GM23338 (cell line): Measurements from ENCODE around the gene REXO2. TPM values are rescaled to one million over a fixed set of nuclear protein-coding genes. Genes with fewer than 3 reads are reported as not detected.
A peak's percentile ranks its signal among the peaks of the same experiment; 100 is the strongest.

ENCODE experiments used
- ATAC-seq: fragments of 200-7000 bp; cut with Tn5 transposase; 3 replicates; pipeline ENCODE4 v1.9.1; 2020
- DNase-seq: peaks from one replicate; pipeline ENCODE4 v3.0.0-alpha.2; 2015; ENCODE audit warnings: low spot score
- H2AFZ ChIP-seq: fragments of 200-600 bp; sonication (generic); 2 replicates; pipeline ENCODE4 v1.8.0; 2016; ENCODE audit warnings: antibody characterized with exemption, mild to moderate bottlenecking, moderate library complexity
- H3F3A ChIP-seq: fragments of 200-600 bp; sonication (generic); replicated peaks from 2 replicates; pipeline ENCODE4 v1.8.0; 2017; ENCODE audit warnings: antibody characterized with exemption, mixed run types, low read depth
- H3K27ac ChIP-seq: fragments of 200-600 bp; sonication (generic); 2 replicates; pipeline ENCODE4 v1.6.1; 2016; ENCODE audit warnings: low read depth
- H3K27me3 ChIP-seq: fragments of 200-600 bp; sonication (generic); 2 replicates; pipeline ENCODE4 v1.8.0; 2016; ENCODE audit warnings: mild to moderate bottlenecking, mixed run types, moderate library complexity; ENCODE audit not compliant: insufficient read depth
- H3K36me3 ChIP-seq: fragments of 200-600 bp; sonication (generic); 2 replicates; pipeline ENCODE4 v1.8.0; 2016; ENCODE audit warnings: mild to moderate bottlenecking; ENCODE audit not compliant: insufficient read depth
- H3K4me1 ChIP-seq: fragments of 200-600 bp; sonication (generic); 2 replicates; pipeline ENCODE4 v1.8.0; 2016; ENCODE audit warnings: mild to moderate bottlenecking, moderate library complexity; ENCODE audit not compliant: insufficient read depth
- H3K4me2 ChIP-seq: fragments of 200-600 bp; sonication (generic); 2 replicates; pipeline ENCODE4 v1.7.1; 2017; ENCODE audit warnings: mixed run types
- H3K4me3 ChIP-seq: fragments of 200-600 bp; sonication (generic); 2 replicates; pipeline ENCODE4 v1.6.1; 2016; ENCODE audit warnings: mixed run types
- H3K79me2 ChIP-seq: fragments of 200-600 bp; sonication (generic); replicated peaks from 2 replicates; pipeline ENCODE4 v1.8.0; 2017; ENCODE audit warnings: mild to moderate bottlenecking; ENCODE audit not compliant: insufficient read depth
- H3K9me2 ChIP-seq: fragments of 200-600 bp; sonication (generic); 2 replicates; pipeline ENCODE4 v1.8.0; 2017; ENCODE audit not compliant: insufficient read depth
- H4K20me1 ChIP-seq: fragments of 200-600 bp; sonication (generic); replicated peaks from 2 replicates; pipeline ENCODE4 v1.8.0; 2017; ENCODE audit warnings: mild to moderate bottlenecking; ENCODE audit not compliant: insufficient read depth
- H3K27ac Mint-ChIP-seq: 2 replicates; pipeline ENCODE4 v1.8.0; 2020; ENCODE audit warnings: inconsistent platforms, mild to moderate bottlenecking, moderate library complexity, mixed read lengths
- H3K27me3 Mint-ChIP-seq: 3 replicates; pipeline ENCODE4 v1.8.0; 2022; ENCODE audit warnings: low read depth, mild to moderate bottlenecking, moderate library complexity, mixed read lengths, inconsistent platforms; ENCODE audit not compliant: insufficient read depth, poor library complexity
- H3K36me3 Mint-ChIP-seq: 3 replicates; pipeline ENCODE4 v1.8.0; 2021; ENCODE audit warnings: low read depth, mild to moderate bottlenecking, inconsistent platforms, moderate library complexity, mixed read lengths
- H3K4me1 Mint-ChIP-seq: 3 replicates; pipeline ENCODE4 v1.8.0; 2020; ENCODE audit warnings: mild to moderate bottlenecking, inconsistent platforms, mixed read lengths
- H3K4me3 Mint-ChIP-seq: 3 replicates; pipeline ENCODE4 v1.8.0; 2021; ENCODE audit warnings: moderate library complexity, mild to moderate bottlenecking, inconsistent platforms, mixed read lengths
- H3K9me3 Mint-ChIP-seq: 3 replicates; pipeline ENCODE4 v1.8.0; 2020; ENCODE audit warnings: moderate library complexity, mild to moderate bottlenecking, inconsistent platforms, mixed read lengths
- CTCF ChIP-seq, 2 experiments: fragments of 200-600 bp in 1 of 2; sonication (generic) in 1 of 2; conservative IDR thresholded peaks; 2 replicates each; pipeline versions ENCODE4 v1.5.1 to v1.6.1; 2016 to 2017; ENCODE audit warnings: antibody characterized with exemption in 2 of 2, low read depth in 2 of 2, mild to moderate bottlenecking in 2 of 2, moderate library complexity in 1 of 2
- EZH2phosphoT487 ChIP-seq: fragments of 200-600 bp; sonication (generic); IDR thresholded peaks from one replicate; pipeline ENCODE4 v1.8.1; 2018; ENCODE audit warnings: antibody characterized with exemption; ENCODE audit not compliant: unreplicated experiment
- JUNB ChIP-seq: IDR thresholded peaks from one replicate; pipeline ENCODE4 v1.6.1; 2016; ENCODE audit warnings: antibody characterized with exemption; ENCODE audit not compliant: unreplicated experiment
- NANOG ChIP-seq: IDR thresholded peaks from 2 replicates; pipeline ENCODE4 v1.6.1; 2016; ENCODE audit warnings: antibody characterized with exemption, borderline replicate concordance
- POLR2AphosphoS5 ChIP-seq: IDR thresholded peaks from 2 replicates; pipeline ENCODE4 v1.6.1; 2016; ENCODE audit warnings: antibody characterized with exemption, low read depth
- REST ChIP-seq: IDR thresholded peaks from one replicate; pipeline ENCODE4 v1.6.1; 2018; ENCODE audit warnings: antibody characterized with exemption; ENCODE audit not compliant: unreplicated experiment
- STAT1 ChIP-seq: IDR thresholded peaks from one replicate; pipeline ENCODE4 v1.6.1; 2016; ENCODE audit warnings: antibody characterized with exemption; ENCODE audit not compliant: unreplicated experiment
- ZNF114 ChIP-seq: fragments of 250-450 bp; sonication (Bioruptor Pico); IDR thresholded peaks from 2 replicates; pipeline ENCODE4 v1.5.0; 2020; ENCODE audit warnings: mild to moderate bottlenecking, moderate library complexity
- polyA plus RNA-seq: library from polyadenylated mRNA; unstranded; fragments of >200 nt; fragmentation: Nextera tagmentation; extraction: Ambion mirVana; gene quantifications from 2 replicates; pipeline ENCODE4 v1.2.1, GENCODE V29; 2016
- total RNA-seq: library from RNA; depleted of rRNA; stranded (reverse); fragments of >200 nt; shearing (Covaris generic); gene quantifications from 2 replicates; pipeline ENCODE4 v1.2.3, GENCODE V29; 2014
- TF ChIP-seq, protein P1 (sequence below): fragments of 250-450 bp; sonication (Bioruptor Pico); IDR thresholded peaks from 2 replicates; pipeline ENCODE4 v1.5.0; 2020; ENCODE audit warnings: mild to moderate bottlenecking, moderate library complexity

Gene REXO2
- total and polyA plus RNA-seq, 2 experiments from 2014 or later, result 122 to 245 TPM

DNA sequence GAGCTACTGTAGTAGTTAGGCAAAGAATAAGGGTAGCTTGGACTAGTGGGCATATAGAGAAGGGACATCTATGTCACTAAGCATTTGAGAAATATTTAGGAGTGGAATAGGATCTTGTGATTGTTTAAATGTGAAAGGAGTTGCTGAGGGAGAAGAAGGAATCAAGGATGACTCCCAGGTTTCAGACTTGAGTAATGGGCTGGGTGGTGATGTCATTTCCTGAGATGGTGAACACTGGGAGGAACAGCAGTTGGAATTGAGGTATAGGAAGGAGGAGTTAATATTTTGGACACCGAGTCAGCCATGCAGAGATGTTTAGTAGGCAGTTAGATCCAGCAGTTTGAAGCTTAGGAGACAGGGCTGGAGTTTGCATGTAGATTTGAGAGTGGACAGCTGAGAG, 40.1 kb downstream of the REXO2 start:
- ATAC-seq (no peak), DNase-seq (no peak)
- peak overlapping the region; percentile 57 for H3K4me2 ChIP-seq
- no peak for TF ChIP-seq POLR2AphosphoS5
- no peak for TF ChIP-seq JUNB
- TF ChIP-seq REST, result no peak
- no peak for TF ChIP-seq STAT1
- TF ChIP-seq EZH2phosphoT487, result no peak
- TF ChIP-seq NANOG, result no peak
- TF ChIP-seq ZNF114 (CRISPR knock-in tag), result no peak
- Mint-ChIP-seq H3K4me1 (peaks cover 60% of the 10 kb centered on the region), H3K27me3 (peaks cover 4% of the 10 kb centered on the region), H3K4me3 (no peak overlapping the region; the same call in 2 of the 3 replicates), H3K36me3 (peaks cover 20% of the 10 kb centered on the region), H3K27ac (peak overlapping the region; percentile 87), H3K9me3 (peaks cover 14% of the 10 kb centered on the region)
- H2AFZ ChIP-seq, result no peak overlapping the region
- H3K36me3 ChIP-seq, result no peaks in the 10 kb centered on the region
- no peaks in the 10 kb centered on the region for H3K27me3 ChIP-seq
- no peaks in the 10 kb centered on the region; the same call in 1 of the 2 replicates for H3F3A ChIP-seq
- H3K9me2 ChIP-seq, result no peaks in the 10 kb centered on the region
- H3K27ac ChIP-seq, result peak overlapping the region; percentile 93
- no peaks in the 10 kb centered on the region for H4K20me1 ChIP-seq
- H3K4me3 ChIP-seq, result peak overlapping the region; percentile 21; the same call in 1 of the 2 replicates
- H3K79me2 ChIP-seq, result no peaks in the 10 kb centered on the region
- peaks cover 68% of the 10 kb centered on the region for H3K4me1 ChIP-seq

- ATAC-seq (peak; percentile 58), DNase-seq (peak; percentile 41)
- Histone ChIP-seq H3K4me1 (peaks cover 58% of the 10 kb centered on the region), H4K20me1 (no peaks in the 10 kb centered on the region), H3K27ac (no peak overlapping the region), H3F3A (no peaks in the 10 kb centered on the region; the same call in 1 of the 2 replicates), H2AFZ (no peak overlapping the region), H3K36me3 (no peaks in the 10 kb centered on the region), H3K4me2 (peak overlapping the region; percentile 61), H3K27me3 (no peaks in the 10 kb centered on the region), H3K79me2 (no peaks in the 10 kb centered on the region), H3K9me2 (no peaks in the 10 kb centered on the region), H3K4me3 (no peak overlapping the region)
- Mint-ChIP-seq H3K27me3 (peaks cover 5% of the 10 kb centered on the region), H3K27ac (no peak overlapping the region), H3K4me1 (peaks cover 59% of the 10 kb centered on the region), H3K36me3 (peaks cover 14% of the 10 kb centered on the region), H3K4me3 (no peak overlapping the region), H3K9me3 (peaks cover 10% of the 10 kb centered on the region)
- no peak for TF ChIP-seq CTCF (conservative IDR thresholded peaks at IDR 0.05; ENCODE audit: low read depth in 2 of 2)
- TF ChIP-seq, protein P1, sequence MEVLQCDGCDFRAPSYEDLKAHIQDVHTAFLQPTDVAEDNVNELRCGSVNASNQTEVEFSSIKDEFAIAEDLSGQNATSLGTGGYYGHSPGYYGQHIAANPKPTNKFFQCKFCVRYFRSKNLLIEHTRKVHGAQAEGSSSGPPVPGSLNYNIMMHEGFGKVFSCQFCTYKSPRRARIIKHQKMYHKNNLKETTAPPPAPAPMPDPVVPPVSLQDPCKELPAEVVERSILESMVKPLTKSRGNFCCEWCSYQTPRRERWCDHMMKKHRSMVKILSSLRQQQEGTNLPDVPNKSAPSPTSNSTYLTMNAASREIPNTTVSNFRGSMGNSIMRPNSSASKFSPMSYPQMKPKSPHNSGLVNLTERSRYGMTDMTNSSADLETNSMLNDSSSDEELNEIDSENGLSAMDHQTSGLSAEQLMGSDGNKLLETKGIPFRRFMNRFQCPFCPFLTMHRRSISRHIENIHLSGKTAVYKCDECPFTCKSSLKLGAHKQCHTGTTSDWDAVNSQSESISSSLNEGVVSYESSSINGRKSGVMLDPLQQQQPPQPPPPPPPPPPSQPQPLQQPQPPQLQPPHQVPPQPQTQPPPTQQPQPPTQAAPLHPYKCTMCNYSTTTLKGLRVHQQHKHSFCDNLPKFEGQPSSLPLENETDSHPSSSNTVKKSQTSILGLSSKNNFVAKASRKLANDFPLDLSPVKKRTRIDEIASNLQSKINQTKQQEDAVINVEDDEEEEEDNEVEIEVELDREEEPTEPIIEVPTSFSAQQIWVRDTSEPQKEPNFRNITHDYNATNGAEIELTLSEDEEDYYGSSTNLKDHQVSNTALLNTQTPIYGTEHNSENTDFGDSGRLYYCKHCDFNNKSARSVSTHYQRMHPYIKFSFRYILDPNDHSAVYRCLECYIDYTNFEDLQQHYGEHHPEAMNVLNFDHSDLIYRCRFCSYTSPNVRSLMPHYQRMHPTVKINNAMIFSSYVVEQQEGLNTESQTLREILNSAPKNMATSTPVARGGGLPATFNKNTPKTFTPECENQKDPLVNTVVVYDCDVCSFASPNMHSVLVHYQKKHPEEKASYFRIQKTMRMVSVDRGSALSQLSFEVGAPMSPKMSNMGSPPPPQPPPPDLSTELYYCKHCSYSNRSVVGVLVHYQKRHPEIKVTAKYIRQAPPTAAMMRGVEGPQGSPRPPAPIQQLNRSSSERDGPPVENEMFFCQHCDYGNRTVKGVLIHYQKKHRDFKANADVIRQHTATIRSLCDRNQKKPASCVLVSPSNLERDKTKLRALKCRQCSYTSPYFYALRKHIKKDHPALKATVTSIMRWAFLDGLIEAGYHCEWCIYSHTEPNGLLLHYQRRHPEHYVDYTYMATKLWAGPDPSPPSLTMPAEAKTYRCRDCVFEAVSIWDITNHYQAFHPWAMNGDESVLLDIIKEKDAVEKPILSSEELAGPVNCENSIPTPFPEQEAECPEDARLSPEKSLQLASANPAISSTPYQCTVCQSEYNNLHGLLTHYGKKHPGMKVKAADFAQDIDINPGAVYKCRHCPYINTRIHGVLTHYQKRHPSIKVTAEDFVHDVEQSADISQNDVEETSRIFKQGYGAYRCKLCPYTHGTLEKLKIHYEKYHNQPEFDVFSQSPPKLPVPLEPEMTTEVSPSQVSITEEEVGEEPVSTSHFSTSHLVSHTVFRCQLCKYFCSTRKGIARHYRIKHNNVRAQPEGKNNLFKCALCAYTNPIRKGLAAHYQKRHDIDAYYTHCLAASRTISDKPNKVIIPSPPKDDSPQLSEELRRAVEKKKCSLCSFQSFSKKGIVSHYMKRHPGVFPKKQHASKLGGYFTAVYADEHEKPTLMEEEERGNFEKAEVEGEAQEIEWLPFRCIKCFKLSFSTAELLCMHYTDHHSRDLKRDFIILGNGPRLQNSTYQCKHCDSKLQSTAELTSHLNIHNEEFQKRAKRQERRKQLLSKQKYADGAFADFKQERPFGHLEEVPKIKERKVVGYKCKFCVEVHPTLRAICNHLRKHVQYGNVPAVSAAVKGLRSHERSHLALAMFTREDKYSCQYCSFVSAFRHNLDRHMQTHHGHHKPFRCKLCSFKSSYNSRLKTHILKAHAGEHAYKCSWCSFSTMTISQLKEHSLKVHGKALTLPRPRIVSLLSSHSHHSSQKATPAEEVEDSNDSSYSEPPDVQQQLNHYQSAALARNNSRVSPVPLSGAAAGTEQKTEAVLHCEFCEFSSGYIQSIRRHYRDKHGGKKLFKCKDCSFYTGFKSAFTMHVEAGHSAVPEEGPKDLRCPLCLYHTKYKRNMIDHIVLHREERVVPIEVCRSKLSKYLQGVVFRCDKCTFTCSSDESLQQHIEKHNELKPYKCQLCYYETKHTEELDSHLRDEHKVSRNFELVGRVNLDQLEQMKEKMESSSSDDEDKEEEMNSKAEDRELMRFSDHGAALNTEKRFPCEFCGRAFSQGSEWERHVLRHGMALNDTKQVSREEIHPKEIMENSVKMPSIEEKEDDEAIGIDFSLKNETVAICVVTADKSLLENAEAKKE (CRISPR knock-in tag), result no peak
- TF ChIP-seq POLR2AphosphoS5, result no peak
- no peak for TF ChIP-seq JUNB
- TF ChIP-seq STAT1, result no peak
Measured at GRCh38 chr11:114482114-114482513, 42.8 kb downstream of the REXO2 start.
